AG08396 (cell line): ENCODE measurements around the gene VANGL2.

Experiments used
- DNase-seq: peaks from one replicate; pipeline ENCODE4 v3.0.0; 2012; ENCODE audit warnings: low spot score, mixed read lengths

The VANGL2 gene

DNA sequence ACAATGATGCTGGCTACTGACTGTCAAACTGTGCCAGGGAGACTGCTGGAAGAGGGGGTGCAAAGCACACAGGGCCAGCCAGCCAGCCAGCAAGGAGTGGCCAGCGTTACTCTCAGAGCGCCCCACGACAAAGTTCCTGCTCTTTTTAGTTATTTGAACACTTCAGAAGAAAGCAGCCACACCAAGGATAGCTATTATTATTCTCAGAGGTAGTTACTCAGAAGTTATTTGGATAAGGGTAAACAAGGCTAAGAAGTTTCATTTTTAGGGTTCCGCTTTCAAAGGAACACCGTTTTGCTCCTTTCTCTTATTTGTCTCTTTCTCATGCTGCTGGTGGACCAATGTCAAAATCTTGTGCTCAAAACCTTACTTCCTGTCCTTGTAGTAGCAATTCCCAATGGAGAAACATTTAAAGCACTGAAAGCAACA is 59.9 kb downstream of the VANGL2 start:
- no peak for DNase-seq

DNA sequence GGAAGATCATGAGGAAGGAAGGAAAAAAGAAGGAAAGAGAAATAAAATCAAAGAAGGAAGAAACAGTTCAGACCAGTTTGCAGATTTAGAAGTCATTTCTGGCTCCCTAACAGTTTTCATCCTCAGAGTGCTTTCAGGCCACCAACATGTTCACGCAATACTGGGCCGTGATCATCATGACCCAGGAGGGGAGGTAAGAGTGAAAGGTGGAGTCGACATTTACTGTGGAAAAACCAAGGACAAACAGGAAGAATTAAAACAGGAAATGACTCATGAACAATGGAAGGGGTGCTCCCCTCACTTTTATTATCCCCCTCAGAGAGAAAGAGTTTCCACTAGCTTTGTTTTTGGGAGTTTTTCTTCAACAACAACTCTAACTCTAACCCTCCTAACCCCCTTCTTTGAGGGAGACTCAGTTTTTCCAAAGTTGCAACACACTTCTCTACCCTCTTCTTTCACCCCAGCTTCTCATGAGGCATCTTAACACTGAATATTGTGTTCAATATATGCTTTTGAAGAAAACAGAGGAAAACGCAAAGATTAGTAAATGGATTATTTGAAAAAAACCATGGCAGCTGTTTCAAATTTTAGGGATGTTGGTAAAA is 60.4 kb downstream of the VANGL2 start:
- DNase-seq: no peak

- no peak for DNase-seq
Observed at GRCh38 chr1:160465123-160465522, 64.8 kb downstream of the VANGL2 start.

- DNase-seq: no peak
Observed at GRCh38 chr1:160466961-160467360, 66.6 kb downstream of the VANGL2 start.

DNA sequence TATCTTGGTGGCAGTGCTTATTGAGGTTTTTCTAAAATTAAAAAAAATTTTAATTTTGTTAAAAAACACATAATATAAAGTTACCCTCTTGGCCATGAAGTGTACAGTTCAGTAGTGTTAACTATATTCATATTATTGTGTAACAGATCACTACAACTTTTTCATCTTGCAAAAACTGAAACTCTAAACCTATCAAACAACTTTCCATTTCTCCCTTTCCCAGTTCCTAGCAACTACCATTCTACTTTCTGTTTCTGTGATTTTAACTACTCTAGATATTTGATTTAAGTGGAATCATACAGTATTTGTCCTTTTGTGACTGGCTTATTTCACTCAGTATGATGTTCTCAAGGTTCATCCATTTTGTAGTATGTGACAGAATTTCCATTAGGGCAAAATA is 67.2 kb downstream of the VANGL2 start:
- no peak for DNase-seq

DNA sequence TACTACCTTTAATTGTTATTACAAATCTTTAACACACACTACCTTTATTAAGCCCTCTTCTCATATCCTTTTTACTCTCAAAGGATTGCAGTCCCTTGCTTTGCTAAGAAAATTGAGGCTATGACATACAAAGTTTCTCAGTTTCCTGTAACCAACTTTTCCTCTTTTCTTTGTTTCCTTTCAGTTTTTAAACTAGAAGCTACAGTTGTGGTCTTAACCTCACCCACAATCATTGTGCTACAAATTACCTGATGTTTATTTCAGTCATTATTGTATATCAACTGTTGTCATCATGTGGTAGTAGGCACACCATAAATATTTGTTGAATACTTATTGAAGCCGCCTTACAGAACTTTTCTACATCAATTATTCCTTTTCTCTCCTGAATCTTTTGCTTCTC is 70.9 kb downstream of the VANGL2 start:
- no peak for DNase-seq

DNA sequence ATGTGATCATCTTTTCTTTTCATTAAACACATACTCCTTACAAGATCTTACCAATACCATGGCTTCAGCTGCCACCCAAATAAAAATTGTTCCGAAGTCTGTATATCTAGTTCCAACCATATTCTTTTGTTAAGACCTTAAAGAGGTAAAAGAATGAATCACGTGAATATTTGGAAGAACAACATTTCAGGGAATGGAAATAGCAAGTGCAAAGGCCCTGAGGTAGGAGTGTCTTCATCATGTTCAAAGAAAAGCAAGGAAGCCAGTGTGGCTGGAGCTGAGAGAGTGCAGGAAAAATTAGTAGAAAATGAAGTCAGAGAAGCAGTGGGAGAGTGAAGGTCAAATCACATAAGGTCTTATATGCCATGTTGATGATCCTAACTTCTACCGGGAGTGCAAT is 71.7 kb downstream of the VANGL2 start:
- no peak for DNase-seq

- DNase-seq: no peak
Observed at GRCh38 chr1:160474392-160475242, 74.3 kb downstream of the VANGL2 start.
